ENCODE results near the gene RSPH9.

Gene RSPH9

DNA sequence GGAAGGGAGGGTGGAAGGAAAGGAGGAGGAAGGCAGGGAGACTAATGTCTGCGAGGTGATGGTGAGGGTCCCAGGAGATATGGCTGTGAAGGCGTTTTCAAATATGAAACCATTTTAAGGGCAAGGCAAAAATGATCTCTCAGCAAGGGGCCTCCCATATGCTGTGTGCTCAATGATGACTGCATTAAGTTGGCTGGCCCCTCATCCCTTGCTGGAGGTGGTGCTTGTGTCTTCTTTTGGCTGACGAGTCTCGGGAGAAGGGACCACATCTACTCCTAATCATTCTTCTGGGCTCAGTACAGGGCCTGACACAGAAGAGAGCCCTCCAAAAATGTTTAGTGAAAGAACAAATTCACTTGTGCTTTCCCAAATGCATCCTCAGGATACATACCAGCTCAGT is 65.7 kb downstream of the RSPH9 start:
- no peak for DNase-seq

- no peak for DNase-seq
Measured at GRCh38 chr6:43712579-43712978, 67.7 kb downstream of the RSPH9 start.

- no peak for DNase-seq
Measured at GRCh38 chr6:43713643-43714310, 68.9 kb downstream of the RSPH9 start.

DNA sequence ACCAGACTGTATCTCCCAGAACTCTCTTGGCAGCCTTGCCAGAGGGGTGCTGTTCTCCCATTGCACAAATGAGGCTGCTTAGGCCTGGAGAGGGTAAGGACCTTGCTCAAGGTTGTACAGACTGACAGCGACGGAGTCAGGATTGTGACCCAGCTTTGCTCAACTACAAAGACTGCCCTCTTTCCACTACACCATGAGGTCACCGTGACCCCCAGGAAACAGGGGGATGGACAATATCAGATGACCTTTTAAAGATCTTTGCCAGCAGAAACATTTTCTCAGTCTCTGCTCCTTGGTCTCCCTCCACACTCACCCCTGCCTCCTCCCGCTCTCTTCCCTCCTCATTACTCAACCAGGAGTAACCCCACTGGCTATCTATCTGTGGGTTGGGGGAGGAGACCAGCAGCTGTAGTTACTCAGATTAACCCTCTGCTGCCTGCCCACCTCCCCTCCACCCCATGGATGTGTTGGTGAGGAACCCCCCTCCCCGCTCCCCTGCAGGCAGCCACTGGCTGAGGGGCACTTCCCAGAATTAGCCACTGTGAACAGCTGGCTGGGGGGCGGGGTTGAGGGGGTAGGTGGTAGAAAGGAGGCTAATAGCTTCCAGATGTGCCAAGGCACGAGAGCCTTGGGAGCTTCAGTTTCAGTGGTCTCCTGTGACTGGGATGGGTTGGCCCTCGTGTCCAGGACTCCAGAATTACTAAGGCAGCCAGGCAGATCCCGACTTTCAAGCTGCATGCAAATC is 69.6 kb downstream of the RSPH9 start:
- DNase-seq = no peak

DNA sequence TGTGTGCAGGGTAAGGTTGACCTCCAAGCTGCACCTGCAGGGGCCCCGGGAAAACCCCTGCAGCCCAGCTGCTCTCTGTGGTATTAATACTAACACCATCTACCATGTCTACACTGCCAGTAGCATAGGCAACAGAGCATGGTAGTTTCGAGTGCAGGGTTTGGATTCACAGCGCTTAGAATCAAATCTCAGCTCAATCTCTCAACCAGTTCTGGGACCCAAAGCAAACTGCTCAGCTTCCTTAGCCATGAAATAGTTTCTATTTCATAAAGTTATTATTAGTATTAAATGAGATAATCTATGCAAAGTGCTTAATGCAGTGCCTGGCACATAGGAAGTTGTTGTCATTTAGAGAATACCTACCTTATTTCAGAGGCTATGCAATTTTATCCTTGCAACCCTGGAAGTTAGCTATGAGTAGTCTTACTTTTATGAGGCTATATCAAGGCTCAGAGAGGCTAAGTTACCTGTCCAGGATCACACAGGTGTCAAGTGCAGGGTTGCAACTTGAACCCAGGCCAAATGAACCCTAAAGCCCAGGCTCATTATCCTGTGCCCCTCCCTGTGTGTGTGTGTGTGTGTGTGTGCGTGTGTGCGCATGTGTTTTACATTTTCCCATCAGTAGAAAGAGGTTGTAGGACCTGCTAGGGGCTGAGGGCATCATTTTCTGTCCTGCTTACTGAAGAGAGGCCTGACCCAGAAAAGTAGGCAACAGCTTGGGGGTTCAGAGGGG is 70.4 kb downstream of the RSPH9 start:
- no peak for DNase-seq

DNA sequence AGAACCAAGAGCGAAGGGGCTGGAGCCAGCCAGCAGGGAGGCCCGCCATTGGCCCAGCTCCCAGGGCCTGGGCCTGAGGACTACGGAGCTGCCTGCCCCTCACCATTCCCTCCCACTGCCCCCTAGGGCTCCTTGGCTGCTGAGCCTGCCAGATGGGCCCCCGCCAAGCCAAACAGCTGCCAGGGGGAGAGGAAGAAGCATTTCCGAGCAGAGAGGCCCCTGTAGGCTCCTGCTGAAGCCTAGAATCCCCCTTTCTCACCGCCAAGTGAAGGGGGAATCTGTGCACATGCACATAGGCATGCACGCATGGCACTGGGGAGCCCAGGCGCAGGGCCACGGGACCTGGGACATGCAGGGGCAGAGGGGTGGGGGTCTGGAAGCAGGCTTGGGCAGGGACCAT is 71.3 kb downstream of the RSPH9 start:
- DNase-seq = no peak

DNA sequence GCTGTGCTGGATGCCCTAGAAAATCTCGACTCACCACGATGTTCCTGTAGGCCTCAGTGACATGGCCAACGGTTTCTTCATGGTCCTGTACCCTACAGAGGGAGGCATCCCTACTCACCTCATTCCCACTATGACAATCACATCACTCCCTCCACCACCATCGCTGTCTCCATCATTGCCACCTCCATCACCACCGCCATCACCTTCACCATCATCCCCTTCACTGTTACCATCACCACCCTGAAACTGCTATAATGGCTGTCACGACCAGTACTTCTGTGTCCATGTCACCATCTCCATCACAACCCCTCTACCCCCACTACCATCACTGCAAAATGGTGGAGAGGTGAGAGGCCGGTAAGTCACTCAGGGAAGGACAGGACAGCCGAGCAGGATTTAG is 72.6 kb downstream of the RSPH9 start:
- no peak for DNase-seq

DNA sequence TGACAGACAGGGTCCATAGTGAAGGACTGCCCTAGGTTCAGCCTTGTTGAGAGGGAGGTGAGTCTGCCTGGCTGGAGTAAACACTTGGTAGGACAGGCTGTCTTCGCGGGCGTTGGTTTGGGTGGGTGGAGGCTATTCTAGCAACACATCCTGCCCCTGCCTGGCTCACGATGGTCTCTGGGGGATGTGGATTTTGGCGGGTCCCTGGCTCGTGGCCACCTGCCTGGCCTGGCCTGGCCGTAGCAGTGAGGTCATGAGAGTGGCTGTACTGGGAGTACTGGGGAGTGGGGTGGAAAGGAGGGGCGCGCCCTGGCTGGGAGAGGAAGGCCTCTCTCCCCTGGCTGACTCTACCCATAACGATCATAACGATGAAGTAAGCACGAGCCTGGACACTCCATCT is 73.0 kb downstream of the RSPH9 start:
- no peak for DNase-seq

- no peak for DNase-seq
Measured at GRCh38 chr6:43718387-43719105, 73.7 kb downstream of the RSPH9 start.

- DNase-seq = no peak
Measured at GRCh38 chr6:43719511-43719910, 74.7 kb downstream of the RSPH9 start.

- DNase-seq = no peak
Measured at GRCh38 chr6:43720999-43721398, 76.2 kb downstream of the RSPH9 start.

Data from suppressor macrophage (primary cell).